Measurements from ENCODE around the gene PCCB.

DNA sequence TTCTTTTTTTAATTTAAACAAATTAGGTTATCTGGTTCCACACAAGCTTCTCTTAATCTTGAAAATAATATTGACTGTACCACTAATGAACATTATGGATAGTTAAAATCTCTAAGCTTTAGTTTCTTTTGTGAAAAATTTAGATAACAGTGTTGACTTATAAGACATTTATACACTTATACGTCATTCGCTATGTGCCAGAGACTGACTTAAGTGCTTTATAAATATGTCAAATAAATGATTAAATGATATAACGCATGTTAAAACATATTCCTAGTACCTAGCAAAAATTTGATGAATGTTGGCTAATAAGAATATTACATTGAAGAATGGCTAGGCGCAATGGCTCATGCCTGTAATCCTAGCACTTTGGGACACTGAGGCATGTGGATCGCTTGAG, 96.3 kb downstream of the PCCB start:
- TF ChIP-seq, protein P1, sequence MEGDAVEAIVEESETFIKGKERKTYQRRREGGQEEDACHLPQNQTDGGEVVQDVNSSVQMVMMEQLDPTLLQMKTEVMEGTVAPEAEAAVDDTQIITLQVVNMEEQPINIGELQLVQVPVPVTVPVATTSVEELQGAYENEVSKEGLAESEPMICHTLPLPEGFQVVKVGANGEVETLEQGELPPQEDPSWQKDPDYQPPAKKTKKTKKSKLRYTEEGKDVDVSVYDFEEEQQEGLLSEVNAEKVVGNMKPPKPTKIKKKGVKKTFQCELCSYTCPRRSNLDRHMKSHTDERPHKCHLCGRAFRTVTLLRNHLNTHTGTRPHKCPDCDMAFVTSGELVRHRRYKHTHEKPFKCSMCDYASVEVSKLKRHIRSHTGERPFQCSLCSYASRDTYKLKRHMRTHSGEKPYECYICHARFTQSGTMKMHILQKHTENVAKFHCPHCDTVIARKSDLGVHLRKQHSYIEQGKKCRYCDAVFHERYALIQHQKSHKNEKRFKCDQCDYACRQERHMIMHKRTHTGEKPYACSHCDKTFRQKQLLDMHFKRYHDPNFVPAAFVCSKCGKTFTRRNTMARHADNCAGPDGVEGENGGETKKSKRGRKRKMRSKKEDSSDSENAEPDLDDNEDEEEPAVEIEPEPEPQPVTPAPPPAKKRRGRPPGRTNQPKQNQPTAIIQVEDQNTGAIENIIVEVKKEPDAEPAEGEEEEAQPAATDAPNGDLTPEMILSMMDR (conservative IDR thresholded peaks at IDR 0.05; ENCODE audit: low read length): no peak
- TF ChIP-seq EZH2phosphoT487 (IDR thresholded peaks at IDR 0.05; ENCODE audit: borderline replicate concordance, low read depth, low read length): no peak
